Measurements from ENCODE around the gene TUBB4B.

The TUBB4B gene

DNA sequence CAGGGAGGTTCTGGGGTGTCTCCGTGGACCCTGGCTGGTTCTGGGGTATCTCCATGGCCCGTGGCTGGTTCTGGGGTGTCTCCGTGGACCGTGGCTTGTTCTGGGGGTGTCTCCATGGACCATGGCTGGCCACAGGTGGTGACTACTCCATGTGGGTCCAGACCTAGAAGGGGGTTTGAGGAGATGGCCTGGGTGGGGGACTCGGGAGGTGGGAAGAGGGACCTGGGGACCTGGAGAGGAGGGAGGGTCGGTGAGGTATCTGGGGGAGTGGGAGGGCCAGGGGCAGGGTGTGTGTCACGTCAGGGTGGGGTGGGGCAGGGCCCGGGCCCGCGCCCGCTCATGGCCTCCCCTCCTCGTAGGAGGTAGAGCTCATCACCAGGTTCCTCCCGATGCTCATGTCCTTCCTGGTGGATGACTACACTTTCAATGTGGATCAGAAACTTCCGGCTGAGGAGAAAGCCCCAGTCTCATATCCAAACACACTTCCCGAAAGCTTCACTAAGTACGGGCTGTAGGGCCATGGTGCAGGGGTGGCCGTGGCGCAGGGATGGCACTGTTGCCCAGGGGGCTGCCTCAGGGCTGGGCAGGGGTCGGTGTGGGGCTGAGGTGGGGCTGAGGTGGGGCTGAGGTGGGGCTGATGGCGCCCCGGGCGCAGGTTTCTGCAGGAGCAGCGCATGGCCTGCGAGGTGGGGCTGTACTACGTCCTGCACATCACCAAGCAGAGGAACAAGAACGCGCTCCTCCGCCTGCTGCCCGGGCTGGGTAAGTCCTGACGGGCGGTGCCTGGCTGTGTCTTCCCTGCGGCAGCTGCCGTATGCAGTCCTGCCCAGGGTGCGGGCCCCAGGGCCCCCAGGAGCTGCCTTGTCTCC is 25.7 kb downstream of the TUBB4B start:
- in situ Hi-C loops (cut with MboI; ENCODE audit: low sequenced_read_pairs) = no loop called here

- in situ Hi-C loops (cut with MboI; ENCODE audit: low sequenced_read_pairs) = no loop called here
Measured at GRCh38 chr9:137267933-137268355, 26.9 kb downstream of the TUBB4B start.

DNA sequence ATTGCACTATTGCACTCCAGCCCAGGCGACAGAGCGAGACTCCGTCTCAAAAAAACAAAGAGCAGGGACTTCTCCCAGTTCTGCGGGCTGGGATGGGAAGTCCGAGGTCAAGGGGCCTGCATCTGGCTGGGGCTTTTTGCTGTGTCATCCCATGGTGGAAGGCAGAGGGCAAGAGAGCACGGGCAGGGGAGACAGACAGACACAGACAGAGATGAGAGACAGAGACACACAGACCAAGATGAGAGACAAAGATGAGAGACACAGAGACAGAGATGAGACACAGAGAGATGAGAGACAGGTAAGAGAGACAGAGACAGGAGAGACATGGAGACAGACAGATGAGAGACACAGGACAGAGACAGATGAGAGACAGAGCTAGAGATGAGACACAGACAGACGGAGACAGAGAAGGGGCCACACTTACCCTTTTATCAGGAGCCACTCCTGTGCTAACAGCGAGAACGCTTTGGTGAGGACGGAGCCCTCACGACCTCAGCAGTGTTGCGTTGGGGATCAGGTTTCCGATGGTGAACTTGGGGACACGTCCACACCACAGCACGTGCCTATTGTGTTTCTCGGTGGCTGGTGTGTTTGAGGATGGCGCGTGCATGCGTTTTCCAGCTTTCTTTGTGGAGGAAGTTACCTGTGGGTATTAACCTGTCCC is 27.6 kb downstream of the TUBB4B start:
- in situ Hi-C loops (cut with MboI; ENCODE audit: low sequenced_read_pairs) = no loop called here

- in situ Hi-C loops (cut with MboI; ENCODE audit: low sequenced_read_pairs) = no loop called here
Measured at GRCh38 chr9:137269231-137269772, 28.2 kb downstream of the TUBB4B start.

- in situ Hi-C loops (cut with MboI; ENCODE audit: low sequenced_read_pairs) = no loop called here
Measured at GRCh38 chr9:137270929-137271695, 30.0 kb downstream of the TUBB4B start.

- in situ Hi-C loops (cut with MboI; ENCODE audit: low sequenced_read_pairs) = no loop called here
Measured at GRCh38 chr9:137271696-137272076, 30.6 kb downstream of the TUBB4B start.

GRCh38 chr9:137272241-137273094 is 31.4 kb downstream of the TUBB4B start:
- in situ Hi-C loops (cut with MboI; ENCODE audit: low sequenced_read_pairs) = no loop called here

GRCh38 chr9:137273095-137273490 is 32.0 kb downstream of the TUBB4B start:
- in situ Hi-C loops (cut with MboI; ENCODE audit: low sequenced_read_pairs) = no loop called here

DNA sequence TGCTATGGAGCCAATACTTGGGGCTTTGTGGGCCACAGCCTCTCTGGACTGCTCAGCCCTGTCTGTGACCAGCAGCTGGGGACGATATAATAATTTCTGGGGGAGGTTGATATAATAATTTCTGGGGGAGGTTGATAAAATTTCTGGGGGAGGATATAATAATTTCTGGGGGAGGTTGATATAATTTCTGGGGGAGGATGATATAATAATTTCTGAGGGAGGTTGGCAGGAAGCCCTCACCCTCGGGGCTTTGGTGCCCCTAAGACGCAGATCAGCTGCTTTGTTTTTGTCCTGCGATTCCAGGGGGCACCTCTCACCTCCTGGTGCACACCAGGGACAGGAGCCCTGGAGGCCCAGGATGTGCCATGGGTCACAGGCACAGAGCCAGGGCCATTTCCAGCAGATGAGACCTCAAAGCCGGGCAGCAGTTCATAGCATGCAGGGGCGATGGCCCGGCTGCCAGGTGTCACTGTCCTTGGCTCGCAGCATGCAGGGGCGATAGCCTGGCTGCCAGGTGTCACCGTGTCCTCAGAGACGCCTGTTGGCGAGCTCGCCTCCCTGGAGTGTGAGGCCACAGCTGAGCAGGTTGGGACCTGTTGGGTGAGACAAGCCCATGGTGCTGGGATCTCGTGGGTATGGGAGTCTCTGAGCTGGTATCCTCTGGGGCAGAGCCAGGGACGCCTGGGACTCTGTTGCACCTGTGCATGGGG is 32.7 kb downstream of the TUBB4B start:
- in situ Hi-C loops (cut with MboI; ENCODE audit: low sequenced_read_pairs) = no loop called here

GRCh38 chr9:137275203-137275587 is 34.1 kb downstream of the TUBB4B start:
- in situ Hi-C loops (cut with MboI; ENCODE audit: low sequenced_read_pairs) = no loop called here

DNA sequence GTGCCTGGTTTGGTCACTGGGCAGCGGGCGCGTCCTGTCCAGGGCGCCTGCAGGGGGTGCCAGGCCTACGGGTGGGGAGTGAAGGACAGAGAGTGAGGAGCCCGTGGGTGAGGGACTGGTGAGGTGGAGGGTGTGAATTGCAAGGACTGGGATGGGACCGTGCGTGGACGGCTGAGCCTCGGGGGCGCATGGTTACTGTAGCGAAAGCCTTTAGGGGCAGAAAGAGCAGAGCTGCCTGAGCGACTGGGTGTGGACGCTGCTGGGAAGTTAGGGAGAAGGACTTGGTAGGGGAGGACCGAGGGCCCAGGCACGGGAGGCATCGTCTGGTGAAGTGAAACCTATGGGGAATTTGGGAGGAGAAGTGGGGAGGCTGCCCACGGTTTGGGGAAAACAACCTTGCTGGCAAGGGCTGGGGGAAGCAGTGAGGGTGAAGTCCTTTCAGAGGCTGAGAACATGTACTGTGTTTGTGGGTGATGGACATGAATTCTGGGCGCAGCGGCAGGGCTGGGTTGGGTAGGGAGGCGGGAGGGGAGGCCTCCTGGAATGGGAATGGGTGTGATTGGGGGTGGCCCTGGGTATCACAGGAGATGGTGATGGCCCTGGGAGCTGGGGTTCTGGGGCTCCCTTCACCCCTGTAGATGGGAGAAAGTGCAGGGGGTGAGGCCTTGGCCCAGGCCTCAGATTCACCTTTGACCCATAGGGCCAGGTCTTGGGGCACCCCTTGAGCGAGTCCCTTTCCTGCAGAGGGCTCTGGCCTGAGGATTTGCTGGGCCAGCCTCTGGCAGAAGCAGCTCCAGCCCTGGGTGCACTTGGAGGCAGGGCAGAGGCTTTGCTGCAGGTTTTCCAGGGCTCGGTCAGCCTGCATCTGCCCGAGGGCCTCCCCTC is 34.7 kb downstream of the TUBB4B start:
- in situ Hi-C loops (cut with MboI; ENCODE audit: low sequenced_read_pairs) = no loop called here

- in situ Hi-C loops (cut with MboI; ENCODE audit: low sequenced_read_pairs) = no loop called here
Measured at GRCh38 chr9:137276473-137277328, 35.6 kb downstream of the TUBB4B start.

GRCh38 chr9:137277329-137278041 is 36.4 kb downstream of the TUBB4B start, which contains the start of gene TOR4A:
TSS of gene TOR4A (plus strand) at chr9:137277726. CDS start at chr9:137278690, 964 bp downstream.
- in situ Hi-C loops (cut with MboI; ENCODE audit: low sequenced_read_pairs) = no loop called here

GRCh38 chr9:137278061-137278701 is 37.1 kb downstream of the TUBB4B start:
- in situ Hi-C loops (cut with MboI; ENCODE audit: low sequenced_read_pairs) = no loop called here

DNA sequence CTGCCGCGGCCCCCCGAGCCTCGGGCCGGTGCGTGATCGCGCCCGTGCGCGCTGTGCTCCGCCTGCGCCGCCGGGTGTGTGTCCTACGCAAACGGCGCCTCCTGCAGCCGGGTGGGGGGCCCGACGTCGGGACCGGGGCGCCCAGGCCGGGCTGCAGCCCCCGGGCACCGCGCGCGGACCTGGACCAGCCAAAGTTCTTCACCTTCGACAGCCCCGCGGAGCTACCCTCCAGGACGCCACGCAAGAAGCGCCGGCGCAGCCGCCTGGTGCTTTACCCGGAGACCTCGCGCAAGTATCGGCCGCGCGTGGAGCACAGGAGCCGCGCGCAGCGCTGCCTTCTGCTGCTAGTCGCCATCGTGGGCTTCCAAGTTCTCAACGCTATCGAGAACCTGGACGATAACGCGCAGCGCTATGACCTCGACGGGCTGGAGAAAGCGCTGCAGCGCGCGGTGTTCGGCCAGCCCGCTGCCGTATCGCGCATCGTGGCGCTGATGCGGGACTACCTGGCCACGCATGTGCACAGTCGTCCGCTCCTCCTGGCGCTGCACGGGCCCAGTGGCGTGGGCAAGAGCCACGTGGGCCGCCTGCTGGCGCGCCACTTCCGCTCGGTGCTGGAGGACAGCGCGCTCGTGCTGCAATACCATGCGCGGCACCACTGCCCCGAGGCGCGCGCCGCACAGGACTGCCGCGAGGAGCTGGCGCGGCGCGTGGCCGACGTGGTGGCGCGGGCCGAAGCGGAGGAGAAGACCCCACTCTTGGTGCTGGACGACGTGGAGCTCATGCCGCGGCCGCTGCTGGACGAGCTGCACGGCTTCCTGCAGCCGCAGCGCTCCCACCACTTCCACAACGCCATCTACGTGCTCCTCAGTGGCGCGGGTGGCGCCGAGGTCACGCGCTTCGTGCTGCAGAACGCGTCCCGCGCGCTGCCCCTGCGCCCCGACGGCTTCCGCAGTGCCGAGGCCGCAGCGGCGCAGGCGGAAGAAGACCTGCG is 37.9 kb downstream of the TUBB4B start:
- in situ Hi-C loops (cut with MboI; ENCODE audit: low sequenced_read_pairs) = no loop called here
